ENCODE results near the gene PRDM13. TPM values are rescaled to one million over a fixed set of nuclear protein-coding genes. Genes with fewer than 3 reads are reported as not detected.
A peak's percentile ranks its signal among the peaks of the same experiment; 100 is the strongest.

Gene PRDM13
- not detected for total RNA-seq
- long read RNA-seq, result 0 reads

- Histone ChIP-seq H3K9me3 (replicated peaks) (no peaks in the 10 kb centered on the region), H3K27me3 (ENCODE audit: low read depth) (peaks cover 100% of the 10 kb centered on the region), H3K36me3 (no peaks in the 10 kb centered on the region), H3K4me1 (peaks cover 46% of the 10 kb centered on the region), H3K4me3 (no peak within 1 kb of the TSS), H3K27ac (replicated peaks) (no peak within 1 kb of the TSS)
- intact Hi-C loops (cut with micrococcal nuclease), result no loop called here
- DNase-seq, result no peak
- no peak for TF ChIP-seq CTCF (IDR thresholded peaks at IDR 0.05; ENCODE audit: borderline replicate concordance)
Measured at GRCh38 chr6:99606656-99607415, at the start of gene PRDM13. PRDM13 (plus strand) TSS chr6:99606833; CDS start chr6:99607035, 202 bp downstream.

GRCh38 chr6:99559057-99559456 lies 47.6 kb upstream of the PRDM13 start:
- intact Hi-C loops (cut with micrococcal nuclease), result no loop called here
- H3K9me3 ChIP-seq (replicated peaks), result peaks cover 10% of the 10 kb centered on the region
- H3K27me3 ChIP-seq (ENCODE audit: low read depth), result no peaks in the 10 kb centered on the region
- no peak overlapping the region for H3K27ac ChIP-seq (replicated peaks)
- H3K4me1 ChIP-seq, result peaks cover 22% of the 10 kb centered on the region
- no peak for TF ChIP-seq CTCF (IDR thresholded peaks at IDR 0.05; ENCODE audit: borderline replicate concordance)
- H3K36me3 ChIP-seq, result peaks cover 61% of the 10 kb centered on the region
- no peak for DNase-seq
- H3K4me3 ChIP-seq, result no peak overlapping the region

GRCh38 chr6:99560668-99561067 lies 46.0 kb upstream of the PRDM13 start:
- peaks cover 39% of the 10 kb centered on the region for H3K4me1 ChIP-seq
- no peak overlapping the region for H3K4me3 ChIP-seq
- TF ChIP-seq CTCF (IDR thresholded peaks at IDR 0.05; ENCODE audit: borderline replicate concordance), result no peak
- DNase-seq, result no peak
- H3K9me3 ChIP-seq (replicated peaks), result no peaks in the 10 kb centered on the region
- H3K27me3 ChIP-seq (ENCODE audit: low read depth), result no peaks in the 10 kb centered on the region
- H3K36me3 ChIP-seq, result peaks cover 47% of the 10 kb centered on the region
- intact Hi-C loops (cut with micrococcal nuclease), result no loop called here
- H3K27ac ChIP-seq (replicated peaks), result no peak overlapping the region

- Histone ChIP-seq H3K9me3 (replicated peaks) (no peaks in the 10 kb centered on the region), H3K27ac (replicated peaks) (peak overlapping the region; percentile 14), H3K4me1 (peaks cover 64% of the 10 kb centered on the region), H3K27me3 (ENCODE audit: low read depth) (no peaks in the 10 kb centered on the region), H3K36me3 (peaks cover 23% of the 10 kb centered on the region), H3K4me3 (no peak overlapping the region)
- intact Hi-C loops (cut with micrococcal nuclease), result no loop called here
- TF ChIP-seq CTCF (IDR thresholded peaks at IDR 0.05; ENCODE audit: borderline replicate concordance), result no peak
- no peak for DNase-seq
Measured at GRCh38 chr6:99563056-99563723, 43.4 kb upstream of the PRDM13 start.

GRCh38 chr6:99568103-99568933 lies 38.3 kb upstream of the PRDM13 start, which contains the start of gene CCNC:
CCNC (minus strand) TSS chr6:99568660; CDS start chr6:99568527, 133 bp downstream.
- no peaks in the 10 kb centered on the region for H3K36me3 ChIP-seq
- peak; percentile 91 for DNase-seq
- H3K27me3 ChIP-seq (ENCODE audit: low read depth), result no peaks in the 10 kb centered on the region
- H3K9me3 ChIP-seq (replicated peaks), result no peaks in the 10 kb centered on the region
- TF ChIP-seq CTCF (IDR thresholded peaks at IDR 0.05; ENCODE audit: borderline replicate concordance), result no peak
- intact Hi-C loops (cut with micrococcal nuclease), result no loop called here
- H3K4me1 ChIP-seq, result peaks cover 53% of the 10 kb centered on the region
- H3K27ac ChIP-seq (replicated peaks), result peak within 1 kb of the TSS; percentile 69
- H3K4me3 ChIP-seq, result peak within 1 kb of the TSS; percentile 98
